ENCODE measurements around the gene PCSK2.

PCSK2 gene

GRCh38 chr20:17534077-17534476 is 307.2 kb downstream of the PCSK2 start:
- Histone ChIP-seq H3K27me3 (ENCODE audit: control insufficient read depth, insufficient read depth, low read length, poor library complexity, severe bottlenecking) (peaks cover 23% of the 10 kb centered on the region), H3K27ac (ENCODE audit: insufficient read depth, low read depth, low read length, poor library complexity, severe bottlenecking) (no peak overlapping the region), H3K36me3 (ENCODE audit: control insufficient read depth, insufficient read depth, low read length) (no peaks in the 10 kb centered on the region), H3K4me3 (ENCODE audit: insufficient read depth, low read depth, low read length) (no peak overlapping the region), H3K4me1 (ENCODE audit: control insufficient read depth, insufficient read depth, low read length) (peaks cover 5% of the 10 kb centered on the region), H3K9me3 (ENCODE audit: control insufficient read depth, low read length) (no peaks in the 10 kb centered on the region)
- 91 to 95% methylated on average over 3 of the region's 3 CpGs for WGBS, 2 experiments
